Measurements from ENCODE around the gene HCST. TPM values are rescaled to one million over a fixed set of nuclear protein-coding genes. Genes with fewer than 3 reads are reported as not detected.

The HCST gene
- total and polyA plus RNA-seq, 12 donors: 1.7 to 22.8 (median 5.3) TPM

DNA sequence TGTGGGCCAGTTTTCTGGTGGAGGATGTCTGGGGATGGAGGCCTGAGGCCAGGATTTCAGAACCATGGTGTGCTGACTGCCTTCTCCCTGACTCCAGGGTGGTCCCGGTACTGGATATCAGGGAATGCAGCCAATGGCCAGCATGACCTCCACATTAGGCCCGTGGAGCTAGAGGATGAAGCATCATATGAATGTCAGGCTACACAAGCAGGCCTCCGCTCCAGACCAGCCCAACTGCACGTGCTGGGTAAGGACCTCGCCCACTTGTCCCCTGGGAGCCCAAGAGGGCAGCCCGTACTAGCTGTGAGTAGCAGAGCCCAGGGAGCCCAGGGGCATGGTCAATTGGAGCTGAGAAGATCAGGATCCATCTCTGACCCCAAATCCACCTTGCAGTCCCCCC, 44.0 kb upstream of the HCST start:
- H3K9me3 ChIP-seq: no peaks in the 10 kb centered on the region
- DNase-seq (no peak), ATAC-seq (no peak)
- peaks cover 0 to 29% (median 12%) of the 10 kb centered on the region in 9 donors for H3K4me1 ChIP-seq
- H3K36me3 ChIP-seq: no peaks in the 10 kb centered on the region
- TF ChIP-seq, protein P1, sequence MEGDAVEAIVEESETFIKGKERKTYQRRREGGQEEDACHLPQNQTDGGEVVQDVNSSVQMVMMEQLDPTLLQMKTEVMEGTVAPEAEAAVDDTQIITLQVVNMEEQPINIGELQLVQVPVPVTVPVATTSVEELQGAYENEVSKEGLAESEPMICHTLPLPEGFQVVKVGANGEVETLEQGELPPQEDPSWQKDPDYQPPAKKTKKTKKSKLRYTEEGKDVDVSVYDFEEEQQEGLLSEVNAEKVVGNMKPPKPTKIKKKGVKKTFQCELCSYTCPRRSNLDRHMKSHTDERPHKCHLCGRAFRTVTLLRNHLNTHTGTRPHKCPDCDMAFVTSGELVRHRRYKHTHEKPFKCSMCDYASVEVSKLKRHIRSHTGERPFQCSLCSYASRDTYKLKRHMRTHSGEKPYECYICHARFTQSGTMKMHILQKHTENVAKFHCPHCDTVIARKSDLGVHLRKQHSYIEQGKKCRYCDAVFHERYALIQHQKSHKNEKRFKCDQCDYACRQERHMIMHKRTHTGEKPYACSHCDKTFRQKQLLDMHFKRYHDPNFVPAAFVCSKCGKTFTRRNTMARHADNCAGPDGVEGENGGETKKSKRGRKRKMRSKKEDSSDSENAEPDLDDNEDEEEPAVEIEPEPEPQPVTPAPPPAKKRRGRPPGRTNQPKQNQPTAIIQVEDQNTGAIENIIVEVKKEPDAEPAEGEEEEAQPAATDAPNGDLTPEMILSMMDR (IDR thresholded peaks at IDR 0.05): no peak
- H3K27ac ChIP-seq: no peak overlapping the region
- WGBS, 2 donors: 78 to 82% methylated on average over 6 of the region's 6 CpGs
- intact Hi-C loops (cut with DNase I): no loop called here
- H3K4me3 ChIP-seq: no peak overlapping the region
- H3K27me3 ChIP-seq: peaks cover 20 to 99% (median 94%) of the 10 kb centered on the region in 7 donors

DNA sequence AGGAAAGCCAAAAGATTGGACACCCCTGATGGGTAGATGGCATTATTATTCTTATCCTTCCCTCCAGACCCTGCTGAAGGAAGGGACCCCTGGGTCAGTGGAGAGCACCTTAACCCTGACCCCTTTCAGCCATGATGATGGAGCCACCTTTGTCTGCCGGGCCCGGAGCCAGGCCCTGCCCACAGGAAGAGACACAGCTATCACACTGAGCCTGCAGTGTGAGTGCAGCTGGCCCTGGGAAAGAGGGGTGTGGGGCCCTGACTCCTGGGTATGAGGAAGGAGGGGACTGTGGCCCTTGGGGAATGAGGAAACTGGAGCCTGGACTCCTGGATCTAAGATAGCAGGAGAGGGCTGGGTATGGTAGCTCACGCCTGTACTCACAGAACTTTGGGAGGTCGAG, 42.9 kb upstream of the HCST start:
- TF ChIP-seq, protein P1 (IDR thresholded peaks at IDR 0.05): no peak
- H3K9me3 ChIP-seq: no peaks in the 10 kb centered on the region
- peaks cover 20 to 97% (median 85%) of the 10 kb centered on the region in 7 donors for H3K27me3 ChIP-seq
- 68 to 78% methylated on average over 4 of the region's 4 CpGs for WGBS, 2 donors
- intact Hi-C loops (cut with DNase I): no loop called here
- ATAC-seq (no peak), DNase-seq (no peak)
- H3K27ac ChIP-seq: no peak overlapping the region
- no peaks in the 10 kb centered on the region for H3K36me3 ChIP-seq
- H3K4me3 ChIP-seq: no peak overlapping the region
- peaks cover 0 to 29% (median 12%) of the 10 kb centered on the region in 9 donors for H3K4me1 ChIP-seq

DNA sequence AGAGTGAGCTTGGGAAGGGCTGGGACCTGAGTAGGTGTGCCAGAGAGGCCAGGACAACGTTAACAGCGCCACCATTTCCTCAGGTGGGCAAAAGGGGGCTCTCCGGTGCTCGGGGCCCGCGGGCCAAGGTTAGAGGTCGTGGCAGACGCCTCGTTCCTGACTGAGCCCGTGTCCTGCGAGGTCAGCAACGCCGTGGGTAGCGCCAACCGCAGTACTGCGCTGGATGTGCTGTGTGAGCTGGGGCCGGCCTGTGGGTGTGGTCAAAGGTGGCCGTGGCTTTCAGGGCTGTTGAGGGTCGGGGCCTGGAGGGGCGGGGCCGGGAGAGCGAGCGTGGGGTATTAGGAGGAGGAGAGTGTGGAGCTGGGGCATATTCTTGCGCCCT, 41.9 kb upstream of the HCST start:
- ATAC-seq (peak in 1 of 8 donors; percentile 29), DNase-seq (no peak)
- Histone ChIP-seq H3K9me3 (no peaks in the 10 kb centered on the region), H3K4me3 (no peak overlapping the region), H3K4me1 (peaks cover 0 to 29% (median 12%) of the 10 kb centered on the region in 9 donors), H3K27ac (no peak overlapping the region), H3K36me3 (no peaks in the 10 kb centered on the region), H3K27me3 (peaks cover 20 to 93% (median 76%) of the 10 kb centered on the region in 7 donors)
- 15 to 17% methylated on average over 21 to 24 of the region's 24 CpGs for WGBS, 2 donors
- intact Hi-C loops (cut with DNase I): no loop called here
- TF ChIP-seq, protein P1 (IDR thresholded peaks at IDR 0.05): no peak

DNA sequence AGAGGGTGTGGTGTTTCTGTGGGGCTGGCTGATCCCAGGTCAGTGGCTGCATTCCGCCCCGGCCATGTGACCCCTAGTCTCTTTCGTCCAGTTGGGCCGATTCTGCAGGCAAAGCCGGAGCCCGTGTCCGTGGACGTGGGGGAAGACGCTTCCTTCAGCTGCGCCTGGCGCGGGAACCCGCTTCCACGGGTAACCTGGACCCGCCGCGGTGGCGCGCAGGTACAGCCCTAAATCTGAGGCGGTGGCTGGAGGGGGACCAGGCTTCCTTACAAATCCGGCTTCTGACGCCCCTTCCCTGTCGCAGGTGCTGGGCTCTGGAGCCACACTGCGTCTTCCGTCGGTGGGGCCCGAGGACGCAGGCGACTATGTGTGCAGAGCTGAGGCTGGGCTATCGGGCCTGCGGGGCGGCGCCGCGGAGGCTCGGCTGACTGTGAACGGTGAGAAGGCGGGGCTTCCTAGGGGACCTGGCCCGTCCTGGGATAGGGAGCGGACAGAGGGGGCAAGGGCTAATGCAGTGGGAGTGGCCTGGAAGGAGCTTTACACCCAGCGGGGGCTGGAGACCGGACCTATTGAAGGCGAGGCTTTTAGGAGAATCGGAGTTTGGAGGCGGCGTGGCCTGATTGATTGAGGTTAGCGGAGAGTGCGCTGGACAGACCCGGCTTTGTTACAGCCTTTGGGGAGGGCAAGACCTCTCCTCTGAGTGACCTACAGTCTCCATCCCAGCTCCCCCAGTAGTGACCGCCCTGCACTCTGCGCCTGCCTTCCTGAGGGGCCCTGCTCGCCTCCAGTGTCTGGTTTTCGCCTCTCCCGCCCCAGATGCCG, 41.3 kb upstream of the HCST start:
- Histone ChIP-seq H3K9me3 (no peaks in the 10 kb centered on the region), H3K4me1 (peaks cover 0 to 26% (median 9%) of the 10 kb centered on the region in 9 donors), H3K27me3 (peaks cover 18 to 88% (median 71%) of the 10 kb centered on the region in 7 donors), H3K4me3 (no peak overlapping the region), H3K36me3 (no peaks in the 10 kb centered on the region), H3K27ac (no peak overlapping the region)
- WGBS, 2 donors: 7 to 8% methylated on average over 53 to 55 of the region's 55 CpGs
- TF ChIP-seq, protein P1 (IDR thresholded peaks at IDR 0.05): no peak
- ATAC-seq (peak in 5 of 8 donors; percentile 28 to 54 (median 46)), DNase-seq (no peak)
- intact Hi-C loops (cut with DNase I): no loop called here

Data from heart right ventricle (tissue), 16 donors.